CD4-positive, alpha-beta T cell treated with Interleukin-4 for 4 hours (primary cell): ENCODE results near the gene CFAP58.
A peak's percentile ranks its signal among the peaks of the same experiment; 100 is the strongest.

Experiments
- DNase-seq: peaks from one replicate; pipeline ENCODE4 v3.0.0-alpha.2; 2020

CFAP58 gene

GRCh38 chr10:104323085-104323484, 30.5 kb upstream of the CFAP58 start:
- DNase-seq = no peak

GRCh38 chr10:104323760-104324201, 29.9 kb upstream of the CFAP58 start:
- DNase-seq = no peak

- DNase-seq = no peak
Observed at GRCh38 chr10:104324221-104324686, 29.4 kb upstream of the CFAP58 start.

- DNase-seq = no peak
Observed at GRCh38 chr10:104324931-104325330, 28.7 kb upstream of the CFAP58 start.

- DNase-seq = no peak
Observed at GRCh38 chr10:104325436-104326435, 27.9 kb upstream of the CFAP58 start.

- no peak for DNase-seq
Observed at GRCh38 chr10:104326991-104327610, 26.5 kb upstream of the CFAP58 start.

- no peak for DNase-seq
Observed at GRCh38 chr10:104327745-104328645, 25.6 kb upstream of the CFAP58 start.

- no peak for DNase-seq
Observed at GRCh38 chr10:104328646-104328895, 25.1 kb upstream of the CFAP58 start.

GRCh38 chr10:104328896-104329710, 24.5 kb upstream of the CFAP58 start:
- DNase-seq = peak; percentile 87

GRCh38 chr10:104329735-104330134, 23.9 kb upstream of the CFAP58 start:
- DNase-seq = no peak

- no peak for DNase-seq
Observed at GRCh38 chr10:104330168-104331110, 23.2 kb upstream of the CFAP58 start.

GRCh38 chr10:104331208-104331838, 22.3 kb upstream of the CFAP58 start:
- no peak for DNase-seq

GRCh38 chr10:104332243-104333031, 21.2 kb upstream of the CFAP58 start:
- DNase-seq = no peak

- DNase-seq = peak; percentile 66
Observed at GRCh38 chr10:104333032-104333727, 20.5 kb upstream of the CFAP58 start.

- no peak for DNase-seq
Observed at GRCh38 chr10:104333728-104334373, 19.8 kb upstream of the CFAP58 start.

GRCh38 chr10:104334561-104334960, 19.1 kb upstream of the CFAP58 start:
- no peak for DNase-seq

GRCh38 chr10:104334965-104335650, 18.5 kb upstream of the CFAP58 start:
- no peak for DNase-seq
